HG03342 (cell line): ENCODE data around the gene EML5.
A peak's percentile ranks its signal among the peaks of the same experiment; 100 is the strongest.

Experiments used
- ATAC-seq: cut with Tn5 transposase; IDR thresholded peaks from one replicate; pipeline ENCODE4 v1.9.1; 2021; ENCODE audit warnings: mild to moderate bottlenecking, moderate library complexity; ENCODE audit not compliant: unreplicated experiment

EML5 gene

DNA sequence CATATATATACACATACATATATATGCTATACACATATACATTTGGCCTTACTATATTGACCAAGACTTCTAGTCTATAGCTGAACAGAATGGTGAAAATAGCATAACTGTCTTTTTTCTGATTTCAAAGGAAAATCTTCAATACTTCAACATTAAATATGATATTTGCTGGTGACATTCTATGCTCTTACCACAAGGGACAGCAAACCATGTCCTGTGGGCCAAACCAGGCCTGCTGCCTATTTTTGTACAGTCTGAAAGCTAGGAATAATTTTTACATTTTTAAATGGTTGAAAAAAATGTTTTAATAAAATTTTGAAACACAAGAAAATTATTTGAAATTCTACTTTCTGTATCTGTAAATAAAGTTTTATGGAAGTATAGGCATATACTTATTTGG is 63.6 kb downstream of the EML5 start:
- no peak for ATAC-seq

DNA sequence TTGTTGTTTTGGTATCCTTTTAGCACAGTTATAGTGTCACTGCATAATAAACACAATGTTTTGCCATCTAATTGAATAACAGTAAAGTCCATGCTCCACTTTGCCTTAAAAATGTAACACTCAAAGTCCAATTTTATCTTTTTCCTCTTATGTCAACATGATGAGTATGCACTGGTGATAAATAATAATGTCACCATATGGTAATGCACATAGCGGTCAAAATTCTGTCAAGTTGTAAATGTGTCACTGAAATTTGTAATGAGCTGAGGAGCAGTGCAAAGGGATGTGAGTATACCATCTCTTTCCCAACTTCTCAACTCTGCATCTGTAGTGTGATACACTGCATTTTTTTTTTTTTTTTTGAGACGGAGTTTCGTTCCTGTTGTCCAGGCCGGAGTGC is 65.7 kb downstream of the EML5 start:
- no peak for ATAC-seq

DNA sequence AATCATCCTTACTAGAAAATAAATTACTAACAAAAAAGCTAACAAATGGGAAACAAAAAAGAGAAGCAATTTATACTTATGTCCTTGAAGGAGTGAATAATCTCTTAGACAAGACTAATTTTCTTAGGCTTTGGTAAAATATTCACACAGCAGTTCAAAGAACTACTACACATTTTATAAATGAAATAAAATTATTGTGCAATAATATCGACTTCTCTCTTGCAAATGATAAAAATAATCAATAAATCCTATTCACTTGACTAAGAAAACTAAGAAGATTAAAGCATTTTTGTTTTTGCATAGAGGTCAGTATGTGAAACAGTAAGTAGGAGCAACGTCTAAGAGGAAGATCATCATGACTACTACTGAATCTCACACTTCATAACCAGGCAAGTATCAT is 82.0 kb downstream of the EML5 start:
- no peak for ATAC-seq

DNA sequence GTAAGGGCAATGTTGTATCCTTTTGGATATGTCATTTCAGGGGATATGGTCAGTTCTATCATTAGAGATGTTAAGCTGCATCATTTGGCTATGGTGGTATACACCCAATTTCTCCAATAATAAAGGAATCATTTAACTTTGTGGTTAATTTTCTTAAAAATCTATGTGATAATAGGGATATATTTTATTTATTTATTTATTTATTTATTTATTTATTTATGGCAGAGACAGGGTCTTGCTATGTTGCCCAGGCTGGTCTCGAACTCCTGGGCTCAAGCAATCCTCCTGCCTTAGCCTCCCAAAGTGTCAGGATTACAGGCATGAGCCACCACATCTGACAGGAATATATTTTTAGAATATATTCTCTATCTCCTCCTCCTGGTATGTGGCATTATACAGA is 85.7 kb downstream of the EML5 start:
- ATAC-seq: no peak

DNA sequence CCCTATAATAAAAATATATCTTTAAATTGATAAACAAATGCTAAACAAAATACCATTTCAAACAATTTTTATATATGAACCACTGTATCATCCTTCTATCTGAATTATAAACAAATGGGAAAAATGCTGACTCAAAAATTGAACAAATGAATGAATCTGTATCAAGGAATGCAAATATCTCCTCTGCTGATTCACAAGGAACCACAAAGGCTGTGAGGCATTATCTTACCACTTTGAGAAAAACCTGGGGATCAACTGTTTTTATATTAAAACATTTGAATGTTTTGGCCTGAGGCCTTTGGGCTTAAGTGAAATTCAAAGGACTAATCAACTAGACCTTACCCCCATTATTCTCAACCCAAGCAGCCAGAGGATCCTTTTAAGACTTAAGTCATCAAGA is 86.3 kb downstream of the EML5 start:
- ATAC-seq: no peak

DNA sequence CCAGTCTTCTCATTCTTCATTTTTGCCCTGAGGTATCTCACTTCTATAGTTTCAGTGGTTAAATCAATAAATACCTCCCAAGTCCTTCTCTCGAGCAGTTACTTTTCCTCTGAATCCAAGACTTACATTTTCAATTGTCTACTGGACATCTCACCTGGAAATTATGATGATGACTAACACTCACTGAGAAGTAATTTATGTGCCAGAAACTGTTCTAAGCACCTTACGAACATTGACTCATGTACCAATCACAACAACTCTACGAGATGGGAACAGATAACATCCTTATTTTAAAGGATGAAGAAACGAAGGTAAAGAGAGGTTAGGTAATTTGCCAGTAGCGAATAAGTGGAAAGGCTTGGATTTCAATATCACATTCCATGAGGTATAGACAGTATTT is 94.1 kb downstream of the EML5 start:
- ATAC-seq: no peak

DNA sequence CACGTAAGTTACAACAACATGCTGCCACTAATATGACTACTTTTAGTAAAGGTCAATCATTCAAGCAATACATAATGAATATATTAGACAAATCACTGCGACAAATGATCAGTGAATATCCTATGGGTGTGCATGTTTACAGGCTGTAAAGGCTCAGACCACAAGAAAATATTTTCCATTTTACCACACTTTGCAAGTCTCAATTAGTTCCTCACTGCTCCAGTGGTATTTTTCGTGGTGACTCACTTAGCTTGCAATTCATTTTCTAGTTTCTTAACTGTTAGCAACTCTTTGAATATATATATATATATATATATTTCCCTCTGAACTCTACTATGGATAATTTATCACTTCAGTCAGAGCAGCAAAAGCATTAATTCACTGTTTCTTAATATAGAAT is 96.9 kb downstream of the EML5 start:
- ATAC-seq: no peak

DNA sequence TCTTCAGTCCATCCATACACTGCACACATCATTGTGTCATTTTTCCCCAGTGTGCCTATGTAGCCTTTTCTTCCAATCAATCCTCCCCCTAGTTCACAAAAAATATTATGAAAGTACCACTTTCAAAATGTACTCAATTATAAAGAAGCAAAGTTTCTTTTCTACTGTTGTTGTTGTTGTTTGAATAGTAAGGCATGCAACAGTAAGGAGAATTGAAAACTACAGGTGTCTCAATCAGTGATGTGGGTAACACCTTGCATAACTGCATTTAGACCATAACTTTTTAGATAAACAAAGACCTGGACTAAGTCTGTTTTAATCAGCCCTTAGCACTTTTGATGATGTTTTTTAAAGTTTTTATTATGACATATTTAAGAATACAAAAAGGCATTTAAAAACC is 104.4 kb downstream of the EML5 start:
- ATAC-seq: no peak

DNA sequence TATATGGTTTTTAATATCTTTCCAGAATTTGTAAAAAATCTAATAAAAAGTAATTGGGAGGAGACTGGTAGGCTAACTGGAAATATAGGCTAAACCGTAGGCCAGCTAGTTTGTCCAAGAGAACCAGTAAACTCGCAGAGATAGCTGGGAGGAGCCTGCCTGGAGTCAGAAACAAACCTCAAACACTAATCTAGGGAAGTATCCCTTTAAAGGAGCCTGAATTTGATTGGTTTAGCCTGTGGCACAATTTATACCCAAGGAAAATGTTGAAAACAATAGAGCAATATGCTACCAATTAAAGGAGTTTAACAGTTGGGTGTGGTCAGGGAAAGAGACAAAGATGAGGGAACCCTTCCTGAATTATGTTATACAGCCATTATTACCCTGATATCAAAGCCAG is 109.6 kb downstream of the EML5 start:
- ATAC-seq: no peak

DNA sequence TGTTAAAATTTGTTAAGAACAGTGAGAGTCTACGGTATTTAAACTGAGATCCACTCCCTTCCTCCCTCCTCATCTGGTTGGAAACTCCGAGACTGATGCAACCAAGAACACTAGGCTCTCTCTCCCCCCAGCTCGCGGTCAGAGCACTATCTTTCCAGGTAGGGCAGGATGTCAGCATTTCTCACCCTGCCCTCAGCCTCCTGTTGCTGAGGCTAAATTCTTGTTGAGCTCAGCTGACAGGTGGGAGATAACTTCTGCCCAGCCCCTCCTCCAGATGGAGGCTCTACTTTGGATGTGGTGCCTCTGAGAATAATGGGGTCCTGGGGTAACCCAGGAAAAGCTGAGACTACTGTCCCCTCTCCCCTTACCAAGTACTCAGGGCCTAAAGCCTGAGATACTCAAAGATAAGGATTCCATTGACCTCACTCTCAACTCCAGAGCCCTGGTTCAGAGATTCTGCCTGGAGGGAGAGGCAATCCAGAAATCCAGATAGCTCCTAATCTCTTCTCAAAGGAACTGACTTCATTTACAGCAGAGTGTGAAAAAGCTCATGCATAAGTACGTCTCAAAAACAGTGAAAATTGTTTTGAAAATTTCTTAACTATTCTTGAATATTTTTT is 110.1 kb downstream of the EML5 start:
- no peak for ATAC-seq

DNA sequence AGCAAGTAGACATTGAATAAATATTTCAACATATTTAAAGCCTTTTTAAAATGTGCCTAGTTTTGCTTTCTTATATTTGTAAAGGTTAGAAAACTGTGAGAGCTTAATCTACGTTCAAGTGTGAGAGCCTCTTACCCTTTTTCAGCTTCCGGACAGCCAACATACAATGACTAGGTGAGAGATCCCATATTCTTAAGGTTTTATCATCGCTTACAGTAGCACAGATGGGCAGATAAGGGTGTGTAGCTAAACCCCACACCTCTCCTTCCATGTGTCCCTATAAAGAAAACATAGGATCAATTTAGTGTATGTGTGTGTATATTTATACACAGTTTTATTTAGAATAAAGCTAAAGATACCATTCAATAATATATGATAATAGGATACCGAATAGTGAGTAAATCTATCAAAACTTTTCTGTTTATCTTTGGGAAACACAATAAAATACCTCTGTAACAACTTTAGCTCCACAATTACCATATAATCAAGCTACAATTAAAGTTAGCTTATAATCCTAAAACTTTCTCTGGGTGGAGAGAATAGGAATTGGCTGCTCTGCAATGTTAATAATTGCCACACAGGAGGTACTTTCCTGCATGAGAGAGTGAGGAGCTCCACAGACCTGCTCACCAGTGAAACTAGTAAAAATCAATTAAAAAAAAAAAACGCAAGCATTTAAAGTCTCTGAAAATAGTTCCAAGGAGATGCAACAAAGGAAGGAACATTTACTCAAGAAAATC is 110.8 kb downstream of the EML5 start:
- no peak for ATAC-seq

DNA sequence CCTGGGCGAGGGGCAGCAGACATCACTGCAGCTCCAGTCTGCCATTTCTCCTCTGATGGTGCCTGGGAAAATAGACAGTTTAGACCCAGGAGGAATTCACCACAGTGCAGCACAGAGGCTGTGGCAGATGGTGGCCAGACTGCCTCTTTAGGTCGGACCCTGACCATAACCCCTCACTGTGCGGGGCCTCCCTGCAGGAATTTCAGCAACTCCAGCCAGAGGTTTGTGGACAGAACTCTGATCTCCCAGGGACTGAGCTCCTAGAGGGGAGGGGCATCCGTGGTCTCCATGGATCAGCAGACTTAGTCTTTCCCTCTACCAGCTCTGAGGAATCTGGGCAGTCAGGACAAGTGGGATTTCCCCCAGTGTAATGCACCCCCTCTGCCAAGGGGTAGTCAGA is 123.4 kb downstream of the EML5 start:
- no peak for ATAC-seq

DNA sequence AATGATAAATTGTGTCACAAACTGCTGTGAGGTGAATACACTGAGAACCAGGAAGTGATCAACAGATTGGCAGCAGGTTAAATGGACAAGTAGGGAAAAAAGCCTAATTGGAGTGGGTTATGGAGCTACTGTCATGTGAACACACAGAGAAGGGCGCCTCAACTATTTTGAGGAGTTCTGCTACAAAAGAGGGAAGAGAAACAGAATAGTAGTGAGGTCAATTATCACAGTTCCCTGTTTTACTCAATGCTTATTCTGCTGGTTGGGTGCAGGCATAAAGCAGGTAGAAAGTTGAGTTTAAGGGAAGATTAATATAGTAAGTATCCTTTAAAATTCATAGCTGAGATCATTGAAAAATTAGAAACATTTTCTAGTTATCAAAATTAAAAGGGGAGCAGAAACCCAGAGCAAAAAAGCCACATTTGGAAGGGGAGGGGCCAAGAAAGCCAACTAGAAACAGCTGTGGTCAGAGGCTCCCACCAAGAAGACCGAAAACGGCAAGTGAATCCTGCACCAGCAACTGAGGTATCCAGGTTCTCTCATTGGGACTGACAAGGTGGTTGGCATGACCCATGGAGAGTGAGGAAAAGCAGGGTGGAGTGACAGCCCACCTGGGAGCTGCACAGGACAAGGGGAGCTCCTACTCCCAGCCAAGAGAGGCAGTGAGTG is 124.2 kb downstream of the EML5 start:
- peak; percentile 69 for ATAC-seq

DNA sequence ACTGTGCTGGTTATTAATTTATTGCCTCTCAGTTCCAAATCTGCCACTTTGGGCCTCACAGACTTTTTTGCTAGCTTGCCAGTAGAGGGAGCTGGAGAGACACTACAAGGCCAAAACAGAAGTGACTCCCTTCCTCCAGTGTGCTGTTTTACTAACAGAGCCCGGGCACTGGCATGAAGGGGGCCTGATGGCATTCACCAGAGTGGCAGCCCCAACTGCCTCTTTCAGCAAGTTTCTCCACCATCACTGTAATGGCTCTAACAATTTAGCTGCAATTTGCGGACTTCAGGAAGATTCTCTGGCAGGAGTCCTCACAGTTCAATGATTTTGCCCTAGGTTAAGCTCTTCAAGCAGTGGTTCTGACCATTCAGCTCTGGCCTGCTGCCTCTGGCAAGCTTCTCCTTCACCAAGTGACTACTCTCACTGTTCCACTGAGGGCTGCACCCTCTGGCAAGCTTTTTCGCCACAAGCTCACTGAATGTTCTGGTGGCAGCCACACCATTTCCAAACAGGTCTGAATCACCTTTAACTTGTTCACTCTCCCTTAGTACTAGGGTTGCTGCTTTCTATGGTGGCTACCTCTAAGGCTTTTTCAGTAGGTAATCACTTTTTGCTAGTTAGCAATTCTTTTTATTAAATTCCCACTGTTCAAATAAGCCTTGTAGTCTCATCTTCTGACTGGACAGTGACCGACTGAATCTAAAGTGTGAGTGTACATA is 125.0 kb downstream of the EML5 start:
- peak; percentile 81 for ATAC-seq

DNA sequence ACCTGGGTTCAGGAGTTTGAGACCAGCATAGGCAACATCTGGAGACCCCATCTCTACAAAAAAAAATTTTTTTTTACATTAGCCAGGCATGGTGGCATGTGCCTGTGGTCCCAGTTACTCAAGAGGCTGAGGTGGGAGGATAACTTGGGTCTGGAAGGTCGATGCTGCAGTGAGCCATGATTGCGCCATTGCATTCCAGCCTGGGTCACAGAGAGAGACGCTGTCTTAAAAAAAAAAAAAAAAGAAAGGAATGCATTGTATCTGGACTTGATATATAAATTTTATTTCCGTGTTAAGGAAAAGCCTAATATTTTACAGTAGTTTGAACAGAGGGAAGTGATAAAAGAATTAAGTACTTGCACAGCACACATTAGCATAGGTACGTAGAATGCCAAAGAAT is 132.7 kb downstream of the EML5 start:
- no peak for ATAC-seq

DNA sequence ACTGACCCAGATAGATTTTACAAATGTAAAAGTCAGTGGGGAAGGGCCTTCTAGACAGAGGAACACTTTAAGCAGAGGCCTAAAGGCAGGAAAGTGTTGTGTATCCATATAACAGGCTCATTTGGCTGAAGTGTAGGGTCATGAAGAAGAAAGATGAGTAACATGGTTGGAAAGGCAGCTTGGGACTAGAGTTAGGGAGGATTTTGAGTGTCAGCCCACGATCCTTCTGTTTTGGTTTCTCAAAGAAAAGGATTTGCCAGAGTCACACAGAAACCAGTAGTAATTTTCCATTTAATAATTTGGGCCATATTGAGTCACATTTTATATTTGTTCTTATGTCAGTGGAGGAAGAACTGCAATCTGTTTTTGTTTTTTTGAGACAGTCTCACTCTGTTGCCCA is 153.5 kb downstream of the EML5 start:
- no peak for ATAC-seq

DNA sequence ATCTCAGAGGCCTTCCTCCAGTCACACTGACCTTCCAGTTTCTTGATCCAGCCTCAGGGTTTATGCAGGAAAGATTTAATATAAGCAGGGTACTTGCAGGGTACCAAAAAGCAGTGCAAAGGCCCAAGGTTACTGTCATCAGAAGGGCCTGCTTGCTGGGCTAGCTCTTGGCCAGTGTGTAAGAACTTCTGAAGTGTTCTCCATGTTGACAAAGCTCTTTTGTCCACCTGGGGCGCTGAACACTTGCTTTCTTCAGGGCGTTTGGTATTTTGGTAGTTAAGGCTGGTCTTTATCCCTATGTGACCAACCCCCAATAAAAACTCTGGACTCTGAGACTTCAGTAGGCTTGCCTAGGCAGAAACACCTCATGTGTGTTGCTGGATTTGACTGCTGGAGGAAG is 160.2 kb downstream of the EML5 start:
- ATAC-seq: no peak

DNA sequence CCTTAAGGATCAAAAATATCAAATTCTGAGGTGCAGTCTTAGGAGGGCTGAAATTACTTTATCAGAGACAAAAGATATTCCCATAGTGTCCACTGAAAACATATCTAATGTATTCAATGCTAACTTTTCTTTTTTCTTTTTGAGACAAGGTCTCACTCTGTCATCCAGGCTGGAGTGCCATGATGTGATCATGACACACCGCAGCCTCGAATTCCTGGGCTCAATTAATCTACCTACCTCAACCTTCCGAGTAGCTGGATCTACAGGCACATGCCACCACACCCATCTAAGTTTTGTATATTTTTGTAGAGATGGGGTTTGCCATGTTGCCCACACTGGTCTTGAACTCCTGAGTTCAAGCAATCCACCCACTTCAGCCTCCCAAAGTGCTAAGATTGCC is 161.7 kb downstream of the EML5 start:
- no peak for ATAC-seq

DNA sequence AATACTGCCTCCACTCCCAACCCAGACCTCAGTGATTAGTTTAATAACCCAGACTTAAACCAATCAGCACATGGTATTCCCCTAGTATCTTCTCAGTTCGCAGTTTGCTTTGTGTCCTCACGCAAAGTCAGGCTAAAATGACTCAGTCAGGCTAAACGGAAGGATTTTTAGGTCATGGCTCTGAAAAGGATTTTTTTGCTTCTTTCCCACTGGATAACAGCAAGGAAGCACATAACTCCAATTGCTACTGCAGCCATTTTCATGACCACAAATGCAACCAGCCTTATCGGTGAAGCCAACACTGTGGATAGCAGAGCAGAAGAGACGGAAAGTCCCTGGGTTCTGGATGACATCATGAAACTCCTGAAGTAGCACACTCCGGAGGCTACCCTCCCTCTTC is 162.2 kb downstream of the EML5 start:
- no peak for ATAC-seq

DNA sequence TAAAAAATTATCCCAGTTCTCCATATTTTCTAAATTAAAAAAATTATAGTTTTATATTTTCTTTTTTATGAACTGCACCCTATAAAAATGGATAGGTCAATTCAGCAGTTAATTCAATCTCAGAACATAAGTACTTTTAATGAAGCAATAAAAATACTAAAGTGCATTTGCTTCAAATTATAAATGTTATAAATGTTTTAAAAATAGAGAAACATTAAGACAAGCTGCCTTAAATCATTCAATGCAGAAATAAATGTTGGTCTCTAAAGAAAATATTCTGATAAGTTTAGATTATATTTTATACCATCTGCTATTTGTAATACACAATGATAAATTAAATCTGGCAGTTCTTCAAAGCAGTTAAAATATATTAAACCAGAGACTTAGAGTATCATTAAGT is 164.3 kb downstream of the EML5 start:
- no peak for ATAC-seq

DNA sequence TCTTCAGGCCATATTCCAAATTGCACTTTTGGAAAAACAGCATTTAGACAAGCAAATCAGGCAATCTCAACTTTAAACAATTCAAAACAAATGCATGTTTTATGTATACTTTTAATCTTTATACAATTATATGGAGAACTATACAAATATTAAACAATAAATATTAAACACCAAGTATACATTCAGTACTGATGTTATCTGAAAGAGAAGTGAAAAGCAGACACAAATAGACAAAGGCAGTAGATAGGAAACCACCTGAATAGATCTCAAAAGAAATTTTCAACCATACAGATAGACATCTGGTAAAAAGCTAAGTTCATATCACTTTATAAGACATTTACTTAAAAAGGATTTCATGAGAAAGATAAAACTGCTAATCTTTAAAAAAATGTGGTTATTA is 164.7 kb downstream of the EML5 start:
- no peak for ATAC-seq

DNA sequence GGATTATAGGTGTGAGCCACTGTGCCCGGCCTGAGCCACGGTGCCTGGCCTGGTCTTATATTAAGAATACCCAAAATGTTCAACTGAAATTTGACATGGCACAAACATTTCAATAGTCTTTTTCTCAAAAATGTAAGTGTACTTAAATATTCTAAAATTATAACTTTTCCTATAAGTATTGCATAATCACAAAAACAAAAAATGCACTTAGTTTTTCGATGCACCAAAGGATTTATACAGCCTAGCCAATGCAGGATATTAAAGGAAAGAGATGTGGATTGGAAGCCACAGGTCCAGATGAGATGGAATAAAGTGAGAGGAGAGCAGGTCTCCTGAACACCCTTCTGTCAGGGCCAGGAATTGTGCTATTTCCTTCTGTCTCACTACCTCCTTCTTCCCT is 167.1 kb downstream of the EML5 start:
- no peak for ATAC-seq
